GM12801 (cell line): ENCODE data around the gene SRPRA.

Source experiments
- CTCF ChIP-seq: IDR thresholded peaks from one replicate; pipeline ENCODE4 v1.5.1; 2011; ENCODE audit warnings: control low read depth; ENCODE audit not compliant: insufficient read length; ENCODE audit errors: extremely low read depth

Gene SRPRA

GRCh38 chr11:126281666-126282175 is 13.0 kb upstream of the SRPRA start:
- no peak for TF ChIP-seq CTCF

GRCh38 chr11:126281245-126281644 is 12.6 kb upstream of the SRPRA start:
- TF ChIP-seq CTCF: no peak

- TF ChIP-seq CTCF: no peak
Measured at GRCh38 chr11:126280595-126280994, 11.9 kb upstream of the SRPRA start.

- TF ChIP-seq CTCF: no peak
Measured at GRCh38 chr11:126279191-126279590, 10.5 kb upstream of the SRPRA start.

- TF ChIP-seq CTCF: no peak
Measured at GRCh38 chr11:126277780-126278179, 9.1 kb upstream of the SRPRA start.

GRCh38 chr11:126277322-126277721 is 8.6 kb upstream of the SRPRA start:
- TF ChIP-seq CTCF: no peak

GRCh38 chr11:126268361-126268707 is 361 bp downstream of the SRPRA start:
- TF ChIP-seq CTCF: no peak

GRCh38 chr11:126267650-126268049 is 1.0 kb downstream of the SRPRA start:
- TF ChIP-seq CTCF: no peak
